Activated naive CD8-positive, alpha-beta T cell treated with anti-CD3 and anti-CD28 coated beads, Interleukin-2, amount 50 U/mL, for 24 hours (primary cell): Measurements from ENCODE around the gene ACTRT2.

Experiments
- ATAC-seq: fragments of 150-1000 bp; cut with Tn5 transposase; one replicate; pipeline ENCODE4 v1.10.0; 2021
- DNase-seq: peaks from one replicate; pipeline ENCODE4 v3.0.0; 2021
- H3K27ac Mint-ChIP-seq: one replicate; pipeline ENCODE4 v1.8.0; 2021; ENCODE audit warnings: mild to moderate bottlenecking, mixed read lengths
- H3K27me3 Mint-ChIP-seq: one replicate; pipeline ENCODE4 v1.8.0; 2021; ENCODE audit warnings: mixed read lengths
- H3K36me3 Mint-ChIP-seq: one replicate; pipeline ENCODE4 v1.8.0; 2021; ENCODE audit warnings: low read depth, mixed read lengths
- H3K4me1 Mint-ChIP-seq: one replicate; pipeline ENCODE4 v1.8.0; 2021; ENCODE audit warnings: mixed read lengths
- H3K4me3 Mint-ChIP-seq: one replicate; pipeline ENCODE4 v1.8.0; 2021; ENCODE audit warnings: mild to moderate bottlenecking, moderate library complexity, mixed read lengths
- H3K9me3 Mint-ChIP-seq: one replicate; pipeline ENCODE4 v1.8.0; 2021; ENCODE audit warnings: mixed read lengths

The ACTRT2 gene

GRCh38 chr1:3065396-3065795 lies 44.1 kb downstream of the ACTRT2 start:
- Mint-ChIP-seq H3K4me1 (peaks cover 2% of the 10 kb centered on the region), H3K9me3 (no peaks in the 10 kb centered on the region), H3K27me3 (peaks cover 11% of the 10 kb centered on the region), H3K4me3 (no peak overlapping the region), H3K27ac (no peak overlapping the region), H3K36me3 (no peaks in the 10 kb centered on the region)
- DNase-seq (no peak), ATAC-seq (no peak)

GRCh38 chr1:3065797-3066196 lies 44.5 kb downstream of the ACTRT2 start:
- H3K27ac Mint-ChIP-seq: no peak overlapping the region
- no peak overlapping the region for H3K4me3 Mint-ChIP-seq
- H3K27me3 Mint-ChIP-seq: peaks cover 11% of the 10 kb centered on the region
- no peaks in the 10 kb centered on the region for H3K9me3 Mint-ChIP-seq
- H3K4me1 Mint-ChIP-seq: peaks cover 2% of the 10 kb centered on the region
- H3K36me3 Mint-ChIP-seq: no peaks in the 10 kb centered on the region
- DNase-seq (no peak), ATAC-seq (no peak)

GRCh38 chr1:3066250-3066711 lies 45.0 kb downstream of the ACTRT2 start:
- Mint-ChIP-seq H3K36me3 (no peaks in the 10 kb centered on the region), H3K4me3 (no peak overlapping the region), H3K27ac (no peak overlapping the region), H3K27me3 (peaks cover 10% of the 10 kb centered on the region), H3K9me3 (no peaks in the 10 kb centered on the region), H3K4me1 (peaks cover 2% of the 10 kb centered on the region)
- DNase-seq: no peak
- ATAC-seq: no peak

GRCh38 chr1:3066826-3067225 lies 45.6 kb downstream of the ACTRT2 start:
- DNase-seq (no peak), ATAC-seq (no peak)
- Mint-ChIP-seq H3K9me3 (no peaks in the 10 kb centered on the region), H3K36me3 (no peaks in the 10 kb centered on the region), H3K27ac (no peak overlapping the region), H3K4me3 (no peak overlapping the region), H3K4me1 (peaks cover 2% of the 10 kb centered on the region), H3K27me3 (peaks cover 15% of the 10 kb centered on the region)

GRCh38 chr1:3067301-3067670 lies 46.0 kb downstream of the ACTRT2 start:
- H3K27ac Mint-ChIP-seq: no peak overlapping the region
- H3K4me1 Mint-ChIP-seq: peaks cover 2% of the 10 kb centered on the region
- H3K4me3 Mint-ChIP-seq: no peak overlapping the region
- no peaks in the 10 kb centered on the region for H3K9me3 Mint-ChIP-seq
- H3K36me3 Mint-ChIP-seq: no peaks in the 10 kb centered on the region
- ATAC-seq (no peak), DNase-seq (no peak)
- peaks cover 20% of the 10 kb centered on the region for H3K27me3 Mint-ChIP-seq

- no peak overlapping the region for H3K27ac Mint-ChIP-seq
- ATAC-seq (no peak), DNase-seq (no peak)
- H3K36me3 Mint-ChIP-seq: no peaks in the 10 kb centered on the region
- peaks cover 22% of the 10 kb centered on the region for H3K27me3 Mint-ChIP-seq
- H3K4me3 Mint-ChIP-seq: no peak overlapping the region
- H3K9me3 Mint-ChIP-seq: no peaks in the 10 kb centered on the region
- peaks cover 2% of the 10 kb centered on the region for H3K4me1 Mint-ChIP-seq
Observed at GRCh38 chr1:3067671-3068563, 46.6 kb downstream of the ACTRT2 start.

GRCh38 chr1:3068564-3069431 lies 47.5 kb downstream of the ACTRT2 start, which contains the start of gene PRDM16:
TSS of gene PRDM16 (plus strand) at chr1:3069203. CDS start at chr1:3069260, 57 bp downstream.
- Mint-ChIP-seq H3K4me3 (peak within 1 kb of the TSS; percentile 82), H3K9me3 (no peaks in the 10 kb centered on the region), H3K4me1 (peaks cover 2% of the 10 kb centered on the region), H3K36me3 (no peaks in the 10 kb centered on the region), H3K27ac (no peak within 1 kb of the TSS), H3K27me3 (peaks cover 25% of the 10 kb centered on the region)
- DNase-seq: peak; percentile 23
- ATAC-seq: no peak

GRCh38 chr1:3069491-3070308 lies 48.4 kb downstream of the ACTRT2 start:
- ATAC-seq: no peak
- Mint-ChIP-seq H3K27ac (no peak overlapping the region), H3K4me1 (peaks cover 2% of the 10 kb centered on the region), H3K36me3 (no peaks in the 10 kb centered on the region), H3K4me3 (peak overlapping the region; percentile 43), H3K9me3 (no peaks in the 10 kb centered on the region), H3K27me3 (peaks cover 30% of the 10 kb centered on the region)
- DNase-seq: no peak

- Mint-ChIP-seq H3K9me3 (no peaks in the 10 kb centered on the region), H3K27ac (no peak overlapping the region), H3K36me3 (no peaks in the 10 kb centered on the region), H3K4me3 (no peak overlapping the region), H3K4me1 (peaks cover 2% of the 10 kb centered on the region), H3K27me3 (peaks cover 28% of the 10 kb centered on the region)
- no peak for ATAC-seq
- DNase-seq: no peak
Observed at GRCh38 chr1:3070309-3070643, 49.0 kb downstream of the ACTRT2 start.

GRCh38 chr1:3070644-3071564 lies 49.6 kb downstream of the ACTRT2 start:
- ATAC-seq (no peak), DNase-seq (no peak)
- no peaks in the 10 kb centered on the region for H3K36me3 Mint-ChIP-seq
- peaks cover 2% of the 10 kb centered on the region for H3K4me1 Mint-ChIP-seq
- no peak overlapping the region for H3K4me3 Mint-ChIP-seq
- H3K9me3 Mint-ChIP-seq: no peaks in the 10 kb centered on the region
- peaks cover 28% of the 10 kb centered on the region for H3K27me3 Mint-ChIP-seq
- H3K27ac Mint-ChIP-seq: no peak overlapping the region

GRCh38 chr1:3071565-3072390 lies 50.5 kb downstream of the ACTRT2 start:
- Mint-ChIP-seq H3K27me3 (peaks cover 32% of the 10 kb centered on the region), H3K4me3 (no peak overlapping the region), H3K36me3 (no peaks in the 10 kb centered on the region)

More at GRCh38 chr1:3071565-3072390, 50.5 kb downstream of the ACTRT2 start:
- DNase-seq (no peak), ATAC-seq (no peak)
- Mint-ChIP-seq H3K9me3 (no peaks in the 10 kb centered on the region), H3K4me1 (peaks cover 2% of the 10 kb centered on the region), H3K27ac (no peak overlapping the region)
